GM15510 (cell line): ENCODE results near the gene LRP1B.

ENCODE experiments used
- POLR2A ChIP-seq: IDR thresholded peaks from 3 replicates; pipeline ENCODE4 v1.6.1; 2011; ENCODE audit warnings: borderline replicate concordance; ENCODE audit not compliant: insufficient read length; ENCODE audit errors: extremely low read depth

Gene LRP1B

GRCh38 chr2:140891614-140892212 lies 1239.1 kb downstream of the LRP1B start:
- TF ChIP-seq POLR2A, result no peak

- TF ChIP-seq POLR2A, result no peak
These were observed 1247.9 kb downstream of the LRP1B start for GRCh38 chr2:140882671-140883620.

DNA sequence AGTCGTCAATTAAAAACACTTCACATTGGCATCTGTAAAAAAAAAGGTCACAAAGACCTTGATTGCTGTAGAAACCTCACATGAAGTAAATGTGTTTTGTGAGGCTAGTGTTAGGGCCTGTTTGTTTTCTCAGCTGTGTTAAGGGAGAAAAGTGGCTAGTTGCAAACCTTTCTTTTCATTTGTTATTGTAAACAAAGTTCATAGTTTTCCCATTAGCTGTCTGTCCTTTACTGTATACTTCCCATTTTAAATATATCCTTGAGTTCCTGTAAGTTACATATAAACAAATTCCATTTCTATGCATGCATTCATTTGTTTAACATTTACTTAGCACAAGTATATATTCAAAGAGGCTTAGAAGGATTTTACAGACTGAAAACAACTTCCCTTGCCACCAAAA lies 1250.2 kb downstream of the LRP1B start:
- TF ChIP-seq POLR2A, result no peak

GRCh38 chr2:140876015-140876414 lies 1254.8 kb downstream of the LRP1B start:
- TF ChIP-seq POLR2A, result no peak

DNA sequence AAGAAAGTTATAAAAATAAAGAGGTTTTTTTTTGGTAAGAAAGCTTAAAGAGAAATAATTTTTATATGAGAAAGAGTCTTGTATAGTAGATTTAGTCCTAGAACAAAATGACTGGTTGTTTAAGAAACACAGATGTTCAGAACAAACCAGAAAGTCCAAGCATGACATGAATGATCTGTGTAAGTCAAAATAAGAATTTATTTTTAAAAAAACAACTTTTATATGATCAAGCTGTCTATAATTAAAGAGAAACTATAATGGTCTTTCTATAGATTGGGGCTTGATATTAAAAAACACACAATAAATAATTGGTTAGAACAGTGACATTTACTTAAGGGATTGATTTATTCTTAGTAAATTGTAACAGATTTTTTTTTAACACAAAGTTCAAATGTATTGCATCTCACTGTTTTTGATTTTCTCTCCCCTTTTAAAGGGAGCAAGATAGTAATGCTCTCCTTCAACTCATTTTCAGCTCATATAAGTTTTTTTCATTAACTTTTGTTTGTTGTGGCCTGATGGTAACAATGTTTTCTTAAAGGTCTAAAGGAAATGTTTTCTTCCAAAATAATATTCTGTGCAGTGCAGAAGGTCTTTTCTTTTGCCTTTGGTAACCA lies 1256.8 kb downstream of the LRP1B start:
- no peak for TF ChIP-seq POLR2A

DNA sequence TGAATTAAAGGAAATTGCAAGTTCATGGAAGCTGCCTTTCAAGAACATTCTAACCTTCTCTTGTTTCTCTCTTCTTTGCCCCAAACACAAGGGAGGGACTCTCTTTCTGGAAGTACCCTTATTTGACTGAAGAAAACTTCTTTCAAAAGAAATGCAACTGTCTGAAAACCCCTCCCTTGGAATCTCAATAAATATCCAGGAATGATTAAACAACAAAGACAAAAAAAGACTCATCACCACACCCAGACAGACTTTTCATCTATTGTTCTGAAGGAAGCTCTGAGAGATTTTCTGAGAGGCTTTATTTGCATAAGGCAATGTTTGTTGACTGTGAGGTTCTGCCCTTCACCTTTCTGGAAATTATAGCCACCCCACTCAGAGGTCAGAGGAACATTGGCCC lies 1260.9 kb downstream of the LRP1B start:
- TF ChIP-seq POLR2A, result no peak

DNA sequence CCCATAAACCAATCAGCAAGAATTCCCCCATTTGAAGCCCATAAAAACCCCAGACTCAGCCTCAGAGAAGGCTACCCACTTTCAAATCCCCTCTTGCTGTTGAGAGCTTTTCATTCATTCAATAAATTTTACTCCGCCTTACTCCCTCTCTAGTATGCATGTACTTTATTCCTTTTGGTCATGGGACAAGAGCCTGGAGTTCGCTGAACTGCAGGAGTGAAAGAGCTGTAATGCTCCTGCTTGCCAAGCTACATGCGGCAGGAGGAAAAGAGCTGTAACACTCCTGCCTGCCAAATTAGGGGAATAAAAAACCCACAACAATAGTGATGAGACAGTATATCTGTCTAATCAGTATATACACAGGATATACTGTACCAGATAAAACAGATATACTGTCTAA lies 1261.7 kb downstream of the LRP1B start:
- TF ChIP-seq POLR2A, result no peak

DNA sequence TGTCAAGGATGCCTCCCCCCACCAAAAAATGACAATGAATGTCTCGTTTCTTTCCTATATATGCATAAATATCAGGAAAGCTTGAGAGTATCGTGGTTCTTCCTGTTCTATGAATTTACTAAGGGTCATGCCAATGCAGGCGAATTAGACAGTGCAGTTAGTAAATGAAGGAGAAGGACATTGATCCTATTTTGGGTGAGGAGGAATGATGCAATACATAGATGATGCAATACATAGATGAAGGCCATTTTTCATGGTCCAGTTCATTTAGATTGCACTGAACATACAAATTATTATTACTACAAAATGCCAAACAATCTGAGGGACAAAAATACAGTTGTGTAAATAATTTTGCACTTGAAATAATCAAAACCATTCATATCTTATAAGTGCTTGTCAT lies 1265.0 kb downstream of the LRP1B start:
- TF ChIP-seq POLR2A, result no peak

GRCh38 chr2:140863713-140864112 lies 1267.1 kb downstream of the LRP1B start:
- no peak for TF ChIP-seq POLR2A

- no peak for TF ChIP-seq POLR2A
These were observed 1268.6 kb downstream of the LRP1B start for GRCh38 chr2:140862181-140862580.

- no peak for TF ChIP-seq POLR2A
These were observed 1269.2 kb downstream of the LRP1B start for GRCh38 chr2:140861666-140862065.

DNA sequence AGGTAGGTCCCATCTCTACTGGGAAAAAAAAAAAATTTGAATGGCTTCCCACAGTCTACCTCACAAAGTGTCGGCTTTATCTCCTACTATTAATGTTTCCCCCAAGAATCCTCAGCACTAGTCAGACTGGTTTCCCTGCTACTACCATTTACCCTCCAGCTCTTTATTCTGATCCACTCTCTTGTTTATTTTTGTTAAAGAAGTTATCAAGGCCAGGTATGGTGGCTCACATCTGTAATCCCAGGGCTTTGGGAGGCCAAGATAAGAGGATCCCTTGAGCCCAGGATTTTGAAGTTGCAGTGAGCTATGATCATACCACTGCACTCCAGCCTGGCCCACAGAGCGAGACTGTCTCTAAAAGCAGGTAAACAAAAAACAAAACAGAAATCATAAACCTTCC lies 1275.3 kb downstream of the LRP1B start:
- no peak for TF ChIP-seq POLR2A

GRCh38 chr2:140851258-140851981 lies 1279.4 kb downstream of the LRP1B start:
- no peak for TF ChIP-seq POLR2A

GRCh38 chr2:140843186-140843585 lies 1287.6 kb downstream of the LRP1B start:
- TF ChIP-seq POLR2A, result no peak

DNA sequence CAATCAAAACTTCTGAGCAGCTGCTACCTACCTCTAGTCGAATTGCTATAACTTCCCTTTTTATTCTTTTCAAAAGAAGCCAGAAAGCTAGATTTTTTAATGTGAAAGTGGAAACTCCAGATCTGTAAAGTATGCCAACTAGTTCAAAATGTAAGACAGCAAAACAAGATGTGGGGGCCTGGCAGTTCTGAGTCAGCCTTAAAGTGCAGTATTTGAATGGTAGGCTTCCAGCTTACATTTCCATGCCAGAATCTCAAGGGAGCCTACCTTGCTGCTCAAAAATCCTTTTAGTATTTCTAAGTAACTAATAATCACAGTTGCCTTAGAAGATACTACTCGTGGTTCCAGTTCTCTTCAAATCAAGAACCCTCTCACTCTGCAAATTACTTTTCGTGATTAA lies 1288.7 kb downstream of the LRP1B start:
- TF ChIP-seq POLR2A, result no peak

DNA sequence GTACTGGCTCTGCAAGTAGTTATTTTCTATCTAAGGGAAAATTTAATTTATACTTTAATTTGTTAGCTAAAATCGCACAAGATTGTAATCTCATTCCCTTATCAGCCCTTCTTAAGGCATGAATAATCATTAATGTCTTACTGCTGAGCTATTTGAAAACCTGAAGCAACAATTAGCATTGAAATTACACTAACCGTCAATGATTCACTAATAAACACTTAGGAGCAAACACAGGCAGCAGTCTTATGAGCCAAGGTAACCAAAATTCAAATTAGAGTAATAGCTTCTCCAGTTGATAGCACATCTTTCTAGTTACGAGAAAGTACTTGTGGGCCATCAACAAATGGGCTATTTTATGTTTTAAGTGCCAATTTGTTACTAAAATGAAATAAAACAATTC lies 1289.7 kb downstream of the LRP1B start:
- no peak for TF ChIP-seq POLR2A

GRCh38 chr2:140836826-140837225 lies 1294.0 kb downstream of the LRP1B start:
- TF ChIP-seq POLR2A, result no peak
